H1 (cell line): ENCODE data around the gene TBC1D22A. TPM values are rescaled to one million over a fixed set of nuclear protein-coding genes. Genes with fewer than 3 reads are reported as not detected.

Experiments used
- CTCF ChIA-PET: fragments of 300-600 bp; sonication (Branson Sonifier 250); formaldehyde crosslinking; loops from one replicate; lab custom pipeline; 2021; ENCODE audit not compliant: partially characterized antibody; lab: Charles Lee
- POLR2A ChIA-PET: fragments of 300-600 bp; sonication (Branson Sonifier 250); formaldehyde crosslinking; loops from one replicate; lab custom pipeline; 2021; ENCODE audit warnings: inconsistent platforms; ENCODE audit not compliant: partially characterized antibody; lab: Charles Lee
- DNase-seq, 2 experiments: peaks; one replicate each; pipeline versions ENCODE4 v3.0.0 to v3.0.0-alpha.2; 2010 to 2022; ENCODE audit warnings: low spot score in 2 of 2, low read depth in 1 of 2, mixed read lengths in 1 of 2
- FAIRE-seq: peaks from 2 replicates; lab custom pipeline; 2011; peaks lifted over from hg19 to GRCh38; lab: Jason Lieb, UNC
- H2AFZ ChIP-seq: 2 replicates; pipeline ENCODE4 v1.8.1; 2012; ENCODE audit warnings: low read length, inconsistent platforms
- H2AK5ac ChIP-seq: 2 replicates; pipeline ENCODE4 v1.6.1; 2013; ENCODE audit warnings: low read depth, low read length
- H2BK120ac ChIP-seq: replicated peaks from 2 replicates; pipeline ENCODE3; 2013; ENCODE audit warnings: low read depth, low read length, inconsistent platforms
- H2BK12ac ChIP-seq: 2 replicates; pipeline ENCODE4 v1.6.1; 2013; ENCODE audit warnings: low read depth, low read length
- H2BK15ac ChIP-seq: 2 replicates; pipeline ENCODE4 v1.6.1; 2013; ENCODE audit warnings: low read length
- H2BK20ac ChIP-seq: 2 replicates; pipeline ENCODE4 v1.6.1; 2013; ENCODE audit warnings: low read length
- H2BK5ac ChIP-seq: 2 replicates; pipeline ENCODE4 v1.6.1; 2013; ENCODE audit warnings: low read depth, low read length
- H3K14ac ChIP-seq: 2 replicates; pipeline ENCODE4 v1.6.1; 2013; ENCODE audit warnings: inconsistent platforms; ENCODE audit not compliant: insufficient read length
- H3K18ac ChIP-seq: 2 replicates; pipeline ENCODE4 v1.6.1; 2013; ENCODE audit warnings: low read length; ENCODE audit errors: extremely low read depth
- H3K23ac ChIP-seq: 2 replicates; pipeline ENCODE4 v1.6.1; 2013; ENCODE audit warnings: inconsistent platforms; ENCODE audit not compliant: insufficient read length
- H3K23me2 ChIP-seq: 2 replicates; pipeline ENCODE4 v1.6.1; 2013; ENCODE audit warnings: low read depth, low read length
- H3K27ac ChIP-seq: 2 replicates; pipeline ENCODE4 v1.6.1; 2011; ENCODE audit warnings: low read depth, low read length, inconsistent platforms
- H3K27me3 ChIP-seq, 4 experiments: replicated peaks in 1 of 4; 1 replicate in 1 of 4; 2 replicates in 3 of 4; pipeline versions ENCODE4 v1.6.1 to v1.8.1; 2011 to 2013; ENCODE audit warnings: low read length in 3 of 4, mild to moderate bottlenecking in 3 of 4, inconsistent platforms in 2 of 4, mixed read lengths in 2 of 4, moderate library complexity in 1 of 4; ENCODE audit not compliant: control insufficient read depth in 3 of 4, insufficient read depth in 3 of 4; ENCODE audit errors: extremely low read depth in 1 of 4
- H3K36me3 ChIP-seq, 4 experiments: 2 replicates each; pipeline versions ENCODE4 v1.6.1 to v1.8.1; 2011 to 2013; ENCODE audit warnings: mild to moderate bottlenecking in 4 of 4, low read length in 3 of 4, moderate library complexity in 2 of 4, control low read depth in 1 of 4, inconsistent platforms in 1 of 4; ENCODE audit not compliant: insufficient read depth in 4 of 4, control insufficient read depth in 2 of 4
- H3K4ac ChIP-seq: replicated peaks from 2 replicates; pipeline ENCODE3; 2013; ENCODE audit warnings: low read length, low read depth, mixed read lengths, inconsistent platforms; ENCODE audit not compliant: insufficient read length
- H3K4me1 ChIP-seq, 4 experiments: replicated peaks in 1 of 4; 1 replicate in 1 of 4; 2 replicates in 3 of 4; pipeline versions ENCODE4 v1.6.1 to v1.8.1; 2011 to 2013; ENCODE audit warnings: low read length in 3 of 4, inconsistent platforms in 2 of 4, mixed read lengths in 1 of 4; ENCODE audit not compliant: insufficient read depth in 4 of 4, control insufficient read depth in 3 of 4
- H3K4me2 ChIP-seq, 2 experiments: 2 replicates each; pipeline versions ENCODE4 v1.6.1 to v1.8.1; 2011 to 2013; ENCODE audit warnings: low read depth in 2 of 2, low read length in 2 of 2, control low read depth in 1 of 2, inconsistent platforms in 1 of 2, mild to moderate bottlenecking in 1 of 2; ENCODE audit not compliant: insufficient read depth in 1 of 2
- H3K4me3 ChIP-seq, 4 experiments: fragments of 200-600, 300-600 bp in 1 of 4; sonication (generic), shearing (Covaris generic), sonication (Bioruptor Twin) in 1 of 4; 2 replicates each; pipeline versions ENCODE4 v1.5.1 to v1.8.1; 2011 to 2016; ENCODE audit warnings: low read length in 4 of 4, low read depth in 3 of 4, control low read depth in 2 of 4, inconsistent platforms in 2 of 4, mild to moderate bottlenecking in 2 of 4, mixed read lengths in 1 of 4, moderate library complexity in 1 of 4; ENCODE audit not compliant: insufficient read depth in 2 of 4; ENCODE audit errors: extremely low read depth in 1 of 4
- H3K56ac ChIP-seq: replicated peaks from 2 replicates; pipeline ENCODE3; 2013; ENCODE audit warnings: low read depth, mild to moderate bottlenecking, mixed read lengths, low read length, inconsistent platforms; ENCODE audit not compliant: insufficient read length
- H3K79me1 ChIP-seq: 2 replicates; pipeline ENCODE4 v1.6.1; 2013; ENCODE audit warnings: low read depth, low read length, control low read depth
- H3K79me2 ChIP-seq, 2 experiments: 2 replicates each; pipeline versions ENCODE4 v1.6.1 to v1.8.1; 2012 to 2013; ENCODE audit warnings: low read length in 2 of 2, mild to moderate bottlenecking in 2 of 2, inconsistent platforms in 1 of 2; ENCODE audit not compliant: insufficient read depth in 2 of 2, control insufficient read depth in 1 of 2
- H3K9ac ChIP-seq, 4 experiments: replicated peaks in 1 of 4; 1 replicate in 1 of 4; 2 replicates in 3 of 4; pipeline versions ENCODE4 v1.6.1 to v1.8.1; 2011 to 2013; ENCODE audit warnings: low read depth in 3 of 4, low read length in 3 of 4, control low read depth in 2 of 4, mild to moderate bottlenecking in 2 of 4, moderate library complexity in 2 of 4, inconsistent platforms in 1 of 4; ENCODE audit errors: extremely low read depth in 1 of 4
- H3K9me3 ChIP-seq, 2 experiments: 2 replicates each; pipeline versions ENCODE4 v1.6.1 to v1.8.1; 2012 to 2013; ENCODE audit warnings: mild to moderate bottlenecking in 2 of 2, moderate library complexity in 2 of 2, control low read depth in 1 of 2, inconsistent platforms in 1 of 2, low read depth in 1 of 2, low read length in 1 of 2, mixed read lengths in 1 of 2; ENCODE audit not compliant: insufficient read depth in 2 of 2
- H4K20me1 ChIP-seq, 2 experiments: replicated peaks in 1 of 2; 2 replicates each; pipeline versions ENCODE3 to v1.8.1; 2011 to 2013; ENCODE audit warnings: inconsistent platforms in 2 of 2, low read length in 2 of 2, mild to moderate bottlenecking in 1 of 2; ENCODE audit not compliant: insufficient read depth in 2 of 2, control insufficient read depth in 1 of 2
- H4K5ac ChIP-seq: 2 replicates; pipeline ENCODE4 v1.6.1; 2013; ENCODE audit warnings: low read length, low read depth, mixed read lengths, inconsistent platforms; ENCODE audit not compliant: insufficient read length
- H4K8ac ChIP-seq: 2 replicates; pipeline ENCODE4 v1.8.0; 2013; ENCODE audit warnings: mild to moderate bottlenecking, moderate library complexity, low read length, inconsistent platforms; ENCODE audit not compliant: insufficient read depth; ENCODE audit errors: extremely low read depth
- H4K91ac ChIP-seq: replicated peaks from 2 replicates; pipeline ENCODE3; 2013; ENCODE audit warnings: low read length, mixed read lengths, inconsistent platforms; ENCODE audit not compliant: insufficient read length
- WGBS, 2 experiments: shearing (Covaris generic) in 1 of 2; methylation state at CpG; one replicate each; pipeline versions ENCODE4 v1.1.6 to v1.1.7; 2013 to 2015; ENCODE audit warnings: low lambda C conversion rate in 2 of 2, mixed read lengths in 2 of 2, inconsistent platforms in 1 of 2, low coverage in 1 of 2, missing lambda C conversion rate in 1 of 2; ENCODE audit not compliant: insufficient replicate concordance in 2 of 2, insufficient coverage in 1 of 2, insufficient read length in 1 of 2; ENCODE audit errors: extremely low coverage in 1 of 2, missing lambda C conversion rate in 1 of 2; 5-methylcytosine and 5-hydroxymethylcytosine counted together
- polyA plus RNA-seq, 7 experiments: library from polyadenylated mRNA; depleted of rRNA in 3 of 7; stranded (reverse) in 5 of 7; unstranded in 2 of 7; fragments of >200 nt in 5 of 7; fragments of 200-250 nt in 2 of 7; gene quantifications; 1 replicate in 5 of 7; 2 replicates in 1 of 7; 4 replicates in 1 of 7; pipeline versions ENCODE4 v1.2.1 to v1.2.3, GENCODE V29; 2011 to 2013; ENCODE audit warnings: missing spikeins in 2 of 7, mixed read lengths in 2 of 7
- total RNA-seq: library from RNA; stranded (reverse); fragmentation: NEBNext Ultra II Directional; extraction: Animal tissue kit (Norgen Biotek cat#: 25700); gene quantifications from 2 replicates; pipeline ENCODE4 v1.2.1, GENCODE V29; 2021
- TF ChIP-seq, protein P1 (sequence below): IDR thresholded peaks from 2 replicates; pipeline ENCODE4 v1.6.1; 2011; ENCODE audit warnings: low read depth, mild to moderate bottlenecking, low read length; ENCODE audit not compliant: insufficient read depth

The TBC1D22A gene
- total and polyA plus RNA-seq, 2 of the 8 experiments (the other 6 are each of a cell fraction or from before 2014, with no cell fraction given): 11.9 to 18.4 TPM

DNA sequence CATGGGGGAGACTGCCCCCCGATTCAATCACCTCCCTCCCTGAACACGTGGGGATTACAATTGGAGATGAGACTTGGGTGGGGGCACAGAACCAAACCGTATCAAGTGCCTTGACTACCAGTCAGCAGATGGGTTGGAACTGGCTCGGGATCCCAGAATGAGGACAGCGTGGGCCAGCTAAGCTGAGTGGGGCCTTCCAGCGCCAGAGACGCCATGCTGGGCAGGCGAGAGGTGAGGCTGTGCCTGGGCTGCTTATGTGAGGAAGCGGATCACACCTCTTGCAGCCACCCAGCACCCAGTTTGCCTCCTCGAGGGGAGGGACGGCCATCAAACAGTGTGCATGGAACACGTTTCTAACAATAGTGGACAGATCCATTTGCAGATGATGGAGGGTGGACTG is 195.1 kb downstream of the TBC1D22A start:
- H3K56ac ChIP-seq: no peak overlapping the region
- no peak overlapping the region for H3K23ac ChIP-seq
- H4K20me1 ChIP-seq: peaks cover 0 to 3% of the 10 kb centered on the region in 2 experiments
- FAIRE-seq (no peak), DNase-seq (no peak)
- no peak overlapping the region for H2BK5ac ChIP-seq
- no peak overlapping the region for H2BK120ac ChIP-seq
- no peak overlapping the region for H3K27ac ChIP-seq
- no peaks in the 10 kb centered on the region for H3K9me3 ChIP-seq
- peaks cover 0 to 13% (median 6%) of the 10 kb centered on the region in 4 experiments; a peak in 6 of 7 replicates for H3K4me1 ChIP-seq
- peaks cover 3% of the 10 kb centered on the region; the same call in 1 of the 2 replicates for H3K79me1 ChIP-seq
- no peak overlapping the region for H3K9ac ChIP-seq
- H3K4me2 ChIP-seq: no peak overlapping the region; a peak in 1 of 4 replicates
- no peak overlapping the region for H2BK20ac ChIP-seq
- peak overlapping the region; percentile 7; the same call in 1 of the 2 replicates for H4K8ac ChIP-seq
- CTCF ChIA-PET: no interaction called here
- no peaks in the 10 kb centered on the region for H3K27me3 ChIP-seq
- no peaks in the 10 kb centered on the region; a peak in 1 of 4 replicates for H3K79me2 ChIP-seq
- no peak overlapping the region for H3K4me3 ChIP-seq
- no peaks in the 10 kb centered on the region for H3K23me2 ChIP-seq
- H2BK15ac ChIP-seq: no peak overlapping the region
- no peak overlapping the region for H3K4ac ChIP-seq
- H2BK12ac ChIP-seq: no peak overlapping the region
- no peak overlapping the region for H4K91ac ChIP-seq
- POLR2A ChIA-PET: no interaction called here
- H2AK5ac ChIP-seq: no peak overlapping the region
- no peak overlapping the region for H2AFZ ChIP-seq
- no peaks in the 10 kb centered on the region for H3K36me3 ChIP-seq
- WGBS, 2 experiments: 86% methylated on average over 12 of the region's 12 CpGs; no CpG with 5 or more reads in 1 of the 2 experiments
- H3K18ac ChIP-seq: no peak overlapping the region
- H3K14ac ChIP-seq: no peak overlapping the region
- no peak overlapping the region for H4K5ac ChIP-seq
- TF ChIP-seq, protein P1, sequence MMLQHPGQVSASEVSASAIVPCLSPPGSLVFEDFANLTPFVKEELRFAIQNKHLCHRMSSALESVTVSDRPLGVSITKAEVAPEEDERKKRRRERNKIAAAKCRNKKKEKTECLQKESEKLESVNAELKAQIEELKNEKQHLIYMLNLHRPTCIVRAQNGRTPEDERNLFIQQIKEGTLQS: no peak
